Peyer's patch (tissue), 4 donors: ENCODE results near the gene CREB3L1. TPM values are rescaled to one million over a fixed set of nuclear protein-coding genes. Genes with fewer than 3 reads are reported as not detected.

Experiments
- DNase-seq, 3 donors: peaks; one replicate each; pipeline ENCODE4 v3.0.0-alpha.2; 2017 to 2019
- H3K27ac ChIP-seq, 4 donors: fragments of 200-600 bp; sonication (generic); one replicate each; pipeline ENCODE4 v1.5.1; 2016 to 2019
- H3K27me3 ChIP-seq, 2 donors: fragments of 200-600 bp; sonication (generic); one replicate each; pipeline ENCODE4 v1.5.1; 2019
- H3K36me3 ChIP-seq, 3 donors: fragments of 200-600 bp; sonication (generic); one replicate each; pipeline ENCODE4 v1.5.1; 2016 to 2019
- H3K4me1 ChIP-seq, 4 donors: fragments of 200-600 bp; sonication (generic); one replicate each; pipeline ENCODE4 v1.5.1; 2016 to 2019
- H3K4me3 ChIP-seq, 4 donors: fragments of 200-600 bp; sonication (generic); 1 replicate in 3 of 4; 2 replicates in 1 of 4; pipeline ENCODE4 v1.5.1; 2016 to 2019; ENCODE audit warnings: mild to moderate bottlenecking in 1 of 4
- H3K9me3 ChIP-seq, 4 donors: fragments of 200-600 bp; sonication (generic); one replicate each; pipeline ENCODE4 v1.5.1; 2016 to 2019; ENCODE audit warnings: mild to moderate bottlenecking in 1 of 4
- CTCF ChIP-seq, 6 experiments: fragments of 450-650 bp in 4 of 6; fragments of 200-600 bp in 2 of 6; sonication (generic) in 1 of 6; IDR thresholded peaks; one replicate each; pipeline ENCODE4 v1.5.1; 2017 to 2019; ENCODE audit warnings: antibody characterized with exemption in 6 of 6, mild to moderate bottlenecking in 3 of 6, moderate library complexity in 1 of 6
- POLR2A ChIP-seq, 2 donors: fragments of 450-650 bp; IDR thresholded peaks; one replicate each; pipeline ENCODE4 v1.5.1; 2017; ENCODE audit warnings: antibody characterized with exemption in 2 of 2, mild to moderate bottlenecking in 2 of 2, moderate library complexity in 2 of 2
- total RNA-seq, 4 donors: library from RNA; depleted of rRNA; stranded (reverse); fragments of >200 nt; gene quantifications; one replicate each; pipeline ENCODE4 v1.1.0, GENCODE V29; 2016

CREB3L1 gene
- total RNA-seq, 4 donors from 2014 or later, result 13.2 to 50.6 (median 30.3) TPM

DNA sequence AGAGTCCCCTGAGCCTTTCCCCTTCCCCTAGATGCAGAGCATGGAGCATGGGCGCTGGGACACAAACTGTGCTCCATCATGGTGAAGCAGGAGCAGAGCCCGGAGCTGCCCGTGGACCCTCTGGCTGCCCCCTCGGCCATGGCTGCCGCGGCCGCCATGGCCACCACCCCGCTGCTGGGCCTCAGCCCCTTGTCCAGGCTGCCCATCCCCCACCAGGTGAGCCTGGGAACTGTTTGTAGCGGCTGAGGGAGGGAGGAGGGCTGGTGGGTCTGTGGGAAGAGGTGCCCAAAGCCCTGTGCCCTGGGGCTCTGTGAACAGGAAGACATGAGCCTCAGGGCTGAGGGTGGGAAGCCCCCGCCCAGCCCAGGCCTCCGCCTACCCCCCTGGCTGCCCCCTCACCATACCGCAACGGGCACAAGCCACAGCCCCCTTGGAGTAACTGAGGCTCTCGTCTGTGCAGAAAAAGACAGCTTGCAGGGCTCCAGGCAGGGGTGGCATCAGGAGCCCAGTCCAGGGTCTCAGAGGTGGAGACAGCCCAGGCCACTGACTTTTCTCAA is 30.4 kb downstream of the CREB3L1 start:
- no peak for DNase-seq
- Histone ChIP-seq H3K27me3 (no peaks in the 10 kb centered on the region), H3K4me1 (no peaks in the 10 kb centered on the region), H3K27ac (no peak overlapping the region), H3K9me3 (no peaks in the 10 kb centered on the region), H3K4me3 (no peak overlapping the region), H3K36me3 (peaks cover 0 to 8% (median 0%) of the 10 kb centered on the region in 3 donors)
- no peak for TF ChIP-seq CTCF (IDR thresholded peaks at IDR 0.05)
- no peak for TF ChIP-seq POLR2A (IDR thresholded peaks at IDR 0.05)

DNA sequence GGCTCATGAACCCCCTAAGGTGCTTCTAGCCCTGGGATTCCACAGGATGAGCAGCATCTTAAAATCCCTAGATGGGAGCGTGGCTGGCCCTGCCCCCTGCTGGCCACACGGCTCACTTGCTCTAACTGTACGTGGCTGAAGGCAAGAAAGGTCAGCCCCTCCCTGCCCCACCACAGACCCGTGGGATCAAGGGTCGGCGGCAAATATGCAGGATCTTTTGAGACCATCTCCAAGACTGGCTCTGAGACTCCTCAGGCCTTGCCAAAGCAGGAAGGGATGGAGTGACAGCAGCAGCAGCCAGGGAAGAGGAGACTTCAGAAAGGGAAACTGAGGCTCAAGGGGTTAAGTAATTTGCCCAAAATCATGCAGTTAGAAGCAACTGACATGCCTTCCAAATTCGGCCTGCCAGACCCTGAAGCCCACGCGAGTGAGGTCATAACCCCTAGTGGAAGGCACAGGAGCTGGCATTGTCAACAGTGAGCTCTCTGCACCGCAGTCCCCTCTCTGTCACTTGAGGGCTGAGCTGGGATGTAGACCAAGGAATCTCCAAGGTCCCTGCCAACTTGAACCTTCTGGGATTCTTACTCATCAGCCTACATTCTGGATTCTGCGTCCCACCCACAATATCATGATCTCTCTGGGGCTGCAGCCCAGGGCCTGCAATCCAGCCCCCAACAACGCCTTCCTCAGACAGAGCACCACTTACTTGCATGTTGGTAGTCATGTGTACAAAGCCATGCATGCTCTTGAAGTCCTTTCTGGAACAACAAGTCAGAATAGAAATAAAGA is 31.4 kb downstream of the CREB3L1 start:
- Histone ChIP-seq H3K27ac (no peak overlapping the region), H3K4me1 (no peaks in the 10 kb centered on the region), H3K27me3 (no peaks in the 10 kb centered on the region), H3K4me3 (no peak overlapping the region), H3K36me3 (peaks cover 0 to 17% (median 0%) of the 10 kb centered on the region in 3 donors), H3K9me3 (no peaks in the 10 kb centered on the region)
- TF ChIP-seq CTCF (IDR thresholded peaks at IDR 0.05) (peak; percentile 39 to 89 (median 76)), POLR2A (IDR thresholded peaks at IDR 0.05) (no peak)
- DNase-seq, result peak; percentile 44 to 87 (median 83)

GRCh38 chr11:46309814-46310259 is 32.4 kb downstream of the CREB3L1 start:
- H3K27me3 ChIP-seq, result no peaks in the 10 kb centered on the region
- TF ChIP-seq CTCF (IDR thresholded peaks at IDR 0.05), result no peak
- no peak for TF ChIP-seq POLR2A (IDR thresholded peaks at IDR 0.05)
- H3K9me3 ChIP-seq, result no peaks in the 10 kb centered on the region
- H3K4me3 ChIP-seq, result no peak overlapping the region
- no peaks in the 10 kb centered on the region for H3K4me1 ChIP-seq
- no peak for DNase-seq
- no peak overlapping the region for H3K27ac ChIP-seq
- H3K36me3 ChIP-seq, result peaks cover 0 to 17% (median 0%) of the 10 kb centered on the region in 3 donors

DNA sequence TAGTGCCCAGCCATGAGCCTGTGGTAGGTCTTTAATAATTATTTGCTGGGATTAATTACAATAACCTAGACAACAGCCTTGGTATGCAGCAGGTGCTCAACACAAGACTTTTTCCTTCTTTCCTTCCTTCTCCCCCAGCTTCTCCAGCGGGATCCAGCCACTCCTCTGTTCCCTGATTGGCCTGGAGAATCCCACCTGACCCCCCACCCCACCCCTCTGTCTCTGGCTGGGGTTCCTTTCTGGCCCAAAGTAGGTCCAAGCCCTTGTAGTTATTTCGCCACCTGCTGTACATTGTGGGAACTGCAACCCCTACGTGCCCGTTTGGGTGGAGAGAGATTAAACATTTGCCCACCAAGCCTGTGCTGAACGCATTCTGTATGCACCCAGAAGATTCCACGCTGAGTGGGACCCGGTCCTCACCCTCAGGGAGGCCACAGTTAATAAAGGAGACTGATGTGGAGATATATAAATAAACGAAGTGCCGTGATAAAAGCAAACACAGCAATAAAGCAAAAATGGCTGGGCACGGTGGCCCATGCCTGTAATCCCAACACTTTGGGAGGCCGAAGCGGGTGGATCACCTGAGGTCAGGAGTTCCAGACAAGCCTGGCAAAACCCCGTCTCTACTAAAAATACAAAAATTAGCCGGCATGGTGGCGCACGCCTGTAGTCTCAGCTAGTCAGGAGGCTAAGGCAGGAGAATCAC is 37.7 kb downstream of the CREB3L1 start:
- Histone ChIP-seq H3K27me3 (no peaks in the 10 kb centered on the region), H3K4me3 (no peak overlapping the region), H3K27ac (no peak overlapping the region), H3K4me1 (peaks cover 0 to 6% (median 0%) of the 10 kb centered on the region in 4 donors), H3K36me3 (peaks cover 0 to 29% (median 0%) of the 10 kb centered on the region in 3 donors), H3K9me3 (no peaks in the 10 kb centered on the region)
- peak; percentile 72 to 93 (median 82) for TF ChIP-seq CTCF (IDR thresholded peaks at IDR 0.05)
- no peak for TF ChIP-seq POLR2A (IDR thresholded peaks at IDR 0.05)
- DNase-seq, result peak; percentile 63 to 87 (median 72)

GRCh38 chr11:46315783-46316563 is 38.5 kb downstream of the CREB3L1 start:
- peak in 1 of 3 donors; percentile 39 for DNase-seq
- no peak for TF ChIP-seq POLR2A (IDR thresholded peaks at IDR 0.05)
- no peak for TF ChIP-seq CTCF (IDR thresholded peaks at IDR 0.05)
- Histone ChIP-seq H3K9me3 (no peaks in the 10 kb centered on the region), H3K4me1 (peaks cover 0 to 6% (median 0%) of the 10 kb centered on the region in 4 donors), H3K27ac (no peak overlapping the region), H3K36me3 (peaks cover 0 to 34% (median 0%) of the 10 kb centered on the region in 3 donors), H3K4me3 (no peak overlapping the region), H3K27me3 (no peaks in the 10 kb centered on the region)
